ENCODE measurements around the gene BIRC6. TPM values are rescaled to one million over a fixed set of nuclear protein-coding genes. Genes with fewer than 3 reads are reported as not detected.
A peak's percentile ranks its signal among the peaks of the same experiment; 100 is the strongest.
"Not testable (repeated sequence)": the region's sequence is repeated elsewhere in the genome, so short reads cannot be mapped to it uniquely, and the experiment has no call there.

Gene BIRC6
- polyA plus RNA-seq, 10 donors, result 37.3 to 57.3 (median 52.6) TPM

DNA sequence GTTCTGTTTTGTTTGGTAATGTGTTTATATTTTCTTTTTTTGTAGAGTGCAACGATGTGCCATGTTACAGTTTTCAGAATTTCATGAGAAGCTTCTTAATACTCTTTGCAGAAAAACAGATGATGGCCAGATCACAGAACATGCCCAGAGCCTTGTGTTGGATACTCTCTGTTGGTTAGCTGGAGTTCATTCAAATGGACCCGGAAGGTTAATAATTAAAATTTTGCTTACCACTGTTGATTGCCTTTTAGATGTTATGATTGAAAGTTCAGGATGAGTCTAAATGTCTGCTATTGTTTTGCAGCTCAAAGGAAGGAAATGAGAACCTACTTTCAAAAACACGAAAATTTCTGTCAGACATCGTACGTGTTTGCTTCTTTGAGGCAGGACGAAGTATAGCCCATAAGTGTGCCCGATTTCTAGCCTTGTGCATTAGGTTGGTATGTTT, 85.2 kb downstream of the BIRC6 start:
- DNase-seq, result no peak

DNA sequence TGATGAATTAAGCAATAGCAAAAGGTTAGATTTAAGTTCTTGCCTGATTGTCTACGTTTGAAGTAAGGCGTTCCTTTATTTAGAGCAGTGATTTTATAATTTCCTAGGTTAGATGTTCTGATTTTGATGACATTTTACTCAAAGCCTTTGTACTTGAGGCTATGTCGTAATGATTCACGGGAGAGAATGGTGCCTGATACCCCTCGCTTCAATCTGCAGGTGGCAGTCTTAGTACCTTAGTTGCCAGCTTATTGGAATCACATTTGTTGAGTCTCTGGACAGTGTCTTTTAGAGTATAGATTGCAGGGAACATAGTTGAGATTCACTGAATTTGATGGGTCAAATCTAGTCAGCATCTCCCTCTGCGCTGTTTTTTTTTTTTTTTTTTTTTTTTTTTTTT, 89.5 kb downstream of the BIRC6 start:
- DNase-seq, result no peak

DNA sequence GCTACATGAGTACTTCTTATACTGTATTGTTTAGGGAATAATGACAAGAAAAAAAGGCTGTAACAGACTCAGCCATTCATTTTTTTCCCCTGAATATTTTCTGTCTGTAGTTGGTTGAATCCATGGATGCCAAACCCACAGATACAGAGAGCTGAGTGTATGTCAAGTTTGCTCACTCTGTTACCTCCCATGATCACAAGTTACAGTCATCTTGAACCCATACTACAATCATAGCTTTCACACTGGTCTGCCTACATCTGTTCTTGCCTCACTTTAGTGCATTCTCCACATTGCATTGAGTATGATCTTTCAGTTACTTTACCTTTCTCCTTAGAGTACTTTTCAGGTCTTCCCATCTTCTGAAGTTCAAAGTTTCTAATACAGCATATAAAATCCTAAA, 94.0 kb downstream of the BIRC6 start:
- no peak for DNase-seq

DNA sequence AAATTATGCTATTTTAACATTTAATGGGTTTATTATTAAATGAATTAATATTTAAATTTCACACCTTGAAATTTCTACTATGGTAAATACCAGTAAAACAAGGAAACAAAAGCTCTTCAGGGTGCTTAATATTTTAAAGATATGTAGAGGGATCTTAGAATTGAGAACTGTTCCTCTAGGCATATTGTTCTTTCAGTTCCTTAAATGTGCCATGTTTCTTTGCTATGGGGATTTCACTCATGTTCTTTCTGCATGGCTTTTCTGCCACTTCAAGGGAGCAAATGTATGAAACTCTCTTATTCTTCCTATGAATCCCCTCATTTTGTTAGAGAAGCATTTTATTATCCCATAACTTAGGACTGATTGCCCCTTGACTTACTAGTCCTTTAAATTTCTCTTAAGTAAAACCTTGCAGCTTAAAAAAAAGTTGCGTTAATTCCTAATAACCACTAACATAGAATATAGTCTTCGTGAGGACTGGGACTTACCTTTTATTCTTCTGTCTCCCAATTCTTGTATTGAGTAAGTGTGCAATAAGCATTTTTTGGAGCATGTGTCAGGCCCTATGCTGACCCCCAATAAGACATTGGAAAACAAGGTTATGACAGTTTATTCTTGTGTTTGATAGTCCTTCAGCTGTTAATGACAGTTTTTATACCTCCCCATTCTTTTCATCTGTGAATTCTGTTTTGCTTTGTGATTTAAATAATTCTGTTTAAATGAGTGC, 95.7 kb downstream of the BIRC6 start:
- no peak for DNase-seq

DNA sequence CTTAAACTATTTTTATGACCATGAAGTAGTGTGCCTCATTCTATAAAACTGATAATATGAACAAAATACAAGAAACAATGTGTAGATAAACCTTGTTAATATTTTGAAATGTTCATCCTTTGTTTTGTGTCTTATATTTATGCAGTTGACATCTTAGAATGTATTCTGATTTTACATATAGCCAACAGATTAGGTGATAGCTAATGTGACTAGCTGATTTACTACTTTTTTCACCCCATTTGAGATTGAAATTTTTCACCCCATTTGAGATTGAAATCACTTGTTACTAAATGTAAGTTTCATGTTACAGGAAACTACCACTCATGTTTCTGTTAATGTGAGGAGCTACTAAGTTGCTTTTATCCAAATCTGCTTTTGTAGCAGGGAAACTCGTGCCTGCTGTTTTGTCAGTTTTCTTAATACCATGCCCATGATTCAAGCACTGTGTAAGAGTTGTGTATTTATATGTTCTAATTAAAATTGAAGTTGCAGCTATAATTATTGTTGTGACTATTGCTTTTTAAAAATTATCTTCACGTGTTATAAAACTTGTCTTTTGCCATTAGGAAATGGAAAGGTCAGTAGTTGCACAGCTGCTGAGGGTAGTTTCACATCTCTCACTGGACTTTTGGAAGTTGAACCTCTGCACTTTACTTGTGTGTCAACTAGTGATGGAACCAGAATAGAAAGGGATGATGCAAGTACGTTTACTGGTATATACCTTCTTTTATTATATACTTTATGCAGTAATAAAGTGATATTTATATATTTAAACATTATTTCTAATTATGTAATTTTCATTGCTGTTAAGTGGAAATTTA, 96.6 kb downstream of the BIRC6 start:
- no peak for DNase-seq

DNA sequence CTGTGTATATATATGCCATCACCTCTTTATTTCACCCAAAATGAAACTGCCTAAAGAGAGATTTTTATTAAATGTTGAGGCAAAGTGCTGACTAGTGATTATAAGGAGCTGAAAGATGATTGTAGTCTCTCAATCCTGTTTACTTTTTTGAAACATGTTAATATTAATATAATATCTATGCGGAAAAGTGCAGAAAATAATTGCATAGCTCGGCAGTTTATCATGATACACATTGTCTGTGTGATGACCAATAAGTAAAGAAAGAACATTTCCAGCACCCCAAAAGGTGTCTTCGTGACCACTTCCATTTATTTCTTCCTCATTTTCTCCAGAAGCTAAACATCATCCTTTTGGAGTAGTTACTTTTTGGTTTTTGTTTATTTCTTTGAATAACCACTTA, 99.0 kb downstream of the BIRC6 start:
- no peak for DNase-seq

DNA sequence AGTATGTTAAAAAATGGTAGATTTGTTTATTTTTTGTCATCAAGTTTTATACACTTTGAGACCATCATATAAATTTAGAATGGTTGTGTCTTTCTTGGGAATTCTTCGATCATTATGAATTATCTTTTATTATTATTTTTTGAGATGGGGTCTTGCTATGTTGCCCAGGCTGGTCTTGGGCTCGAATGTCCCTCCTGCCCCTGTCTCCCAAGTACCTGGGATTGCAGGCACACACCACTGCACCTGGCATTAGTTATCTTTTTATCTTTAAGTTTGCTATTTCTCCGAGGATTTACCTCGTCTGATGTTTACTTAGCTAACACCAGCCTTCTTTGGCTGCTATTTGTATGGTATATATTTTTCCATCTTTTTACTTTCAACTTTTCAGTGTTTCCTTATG, 100.0 kb downstream of the BIRC6 start:
- no peak for DNase-seq

DNA sequence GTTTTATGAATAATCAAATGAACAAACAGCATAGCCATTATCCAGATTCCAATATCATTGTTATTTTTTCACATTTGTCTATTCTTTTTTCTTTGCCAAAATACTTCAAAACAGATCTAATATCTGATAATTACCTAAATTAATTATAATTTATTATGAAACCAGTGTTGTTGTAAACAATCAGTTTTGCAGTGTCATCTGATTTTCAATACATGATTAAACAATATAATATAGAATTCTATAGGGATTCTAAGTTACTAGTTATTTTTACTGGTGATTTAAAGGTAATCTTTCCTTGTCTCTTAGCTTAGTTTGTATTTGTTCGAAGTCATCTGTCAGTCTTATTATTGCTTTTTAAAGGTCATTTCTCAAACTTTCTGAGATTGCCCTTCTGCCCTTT, 101.0 kb downstream of the BIRC6 start:
- no peak for DNase-seq

DNA sequence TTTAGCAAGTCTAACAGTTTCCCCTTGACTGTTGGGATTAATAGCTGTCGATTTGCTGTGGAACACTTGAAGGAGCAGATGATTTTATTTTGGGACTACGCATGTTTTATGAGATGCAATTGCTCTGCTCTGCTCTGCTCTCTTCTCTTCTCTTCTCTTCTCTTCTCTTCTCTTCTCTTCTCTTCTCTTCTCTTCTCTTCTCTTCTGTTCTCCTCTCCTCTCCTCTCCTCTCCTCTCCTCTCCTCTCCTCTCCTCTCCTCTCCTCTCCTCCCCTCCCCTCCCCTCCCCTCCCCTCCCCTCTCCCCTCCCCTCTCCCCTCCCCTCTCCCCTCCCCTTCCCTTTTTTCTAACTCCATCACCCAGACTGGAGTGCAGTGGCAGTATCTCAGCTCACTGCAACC, 104.0 kb downstream of the BIRC6 start:
- DNase-seq, result not testable (repeated sequence)

DNA sequence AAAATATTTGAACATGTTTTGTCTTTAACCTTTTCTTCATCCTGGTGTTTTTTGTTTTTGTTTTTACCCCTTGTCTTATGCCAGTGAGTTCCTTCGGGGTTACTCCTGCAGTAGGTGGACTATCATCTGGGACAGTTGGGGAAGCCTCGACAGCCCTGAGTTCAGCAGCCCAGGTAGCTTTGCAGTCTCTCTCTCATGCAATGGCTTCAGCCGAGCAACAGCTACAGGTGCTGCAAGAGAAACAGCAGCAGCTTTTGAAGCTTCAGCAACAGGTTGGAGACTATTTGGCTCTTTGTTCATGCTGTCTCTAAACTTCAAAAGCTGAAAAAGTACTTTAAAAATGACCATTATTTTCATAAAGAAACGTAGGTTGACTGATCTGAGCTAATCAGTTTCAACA, 106.3 kb downstream of the BIRC6 start:
- no peak for DNase-seq

DNA sequence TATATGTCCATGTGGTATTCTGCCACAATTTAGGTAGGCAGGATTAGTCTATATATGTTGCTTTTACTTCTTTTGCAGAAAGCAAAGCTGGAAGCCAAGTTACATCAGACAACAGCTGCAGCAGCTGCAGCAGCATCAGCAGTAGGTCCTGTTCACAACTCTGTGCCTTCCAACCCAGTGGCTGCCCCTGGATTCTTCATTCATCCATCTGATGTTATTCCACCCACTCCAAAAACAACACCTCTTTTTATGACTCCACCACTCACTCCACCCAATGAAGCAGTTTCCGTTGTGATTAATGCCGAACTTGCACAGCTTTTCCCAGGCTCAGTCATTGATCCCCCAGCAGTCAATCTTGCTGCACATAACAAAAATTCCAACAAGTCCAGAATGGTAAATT, 107.6 kb downstream of the BIRC6 start:
- peak in 2 of 3 donors; percentile 9 to 40 for DNase-seq

DNA sequence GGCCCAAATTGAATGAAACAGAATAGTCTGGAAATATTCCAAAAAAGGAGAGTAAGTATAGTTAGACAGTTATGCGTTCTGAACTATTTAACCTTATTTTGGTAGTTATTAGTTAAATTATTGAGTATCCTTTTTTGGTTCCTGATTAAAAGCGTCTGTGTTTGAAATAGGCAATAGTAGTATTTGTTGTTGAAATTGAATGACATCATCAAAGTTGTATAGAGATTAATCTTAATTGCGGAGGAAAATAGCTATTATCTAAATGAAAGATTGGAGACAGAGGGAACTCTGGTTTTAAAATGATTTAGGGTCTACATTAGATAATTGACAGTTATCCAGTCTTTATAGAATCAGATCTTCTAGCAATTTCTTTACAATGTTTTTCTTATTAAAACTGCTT, 115.8 kb downstream of the BIRC6 start:
- no peak for DNase-seq

DNA sequence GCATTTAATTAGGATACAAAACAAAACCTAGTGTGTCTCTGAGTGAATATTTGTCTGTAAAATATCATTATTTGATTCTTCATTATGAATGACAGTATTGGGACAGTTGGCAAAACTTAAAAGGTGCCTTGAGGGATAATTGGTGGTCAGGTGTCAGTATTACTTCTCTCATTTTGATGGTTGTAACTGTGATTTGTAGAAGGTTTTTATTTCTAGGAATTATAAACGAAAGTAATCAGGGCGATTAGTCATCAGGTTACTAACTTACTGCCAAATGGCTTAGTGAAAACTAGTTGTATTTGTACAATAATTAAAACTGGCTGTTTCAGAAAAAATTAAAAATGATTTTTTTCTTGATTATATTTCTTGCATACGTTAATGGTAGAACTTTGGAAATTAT, 117.6 kb downstream of the BIRC6 start:
- no peak for DNase-seq

DNA sequence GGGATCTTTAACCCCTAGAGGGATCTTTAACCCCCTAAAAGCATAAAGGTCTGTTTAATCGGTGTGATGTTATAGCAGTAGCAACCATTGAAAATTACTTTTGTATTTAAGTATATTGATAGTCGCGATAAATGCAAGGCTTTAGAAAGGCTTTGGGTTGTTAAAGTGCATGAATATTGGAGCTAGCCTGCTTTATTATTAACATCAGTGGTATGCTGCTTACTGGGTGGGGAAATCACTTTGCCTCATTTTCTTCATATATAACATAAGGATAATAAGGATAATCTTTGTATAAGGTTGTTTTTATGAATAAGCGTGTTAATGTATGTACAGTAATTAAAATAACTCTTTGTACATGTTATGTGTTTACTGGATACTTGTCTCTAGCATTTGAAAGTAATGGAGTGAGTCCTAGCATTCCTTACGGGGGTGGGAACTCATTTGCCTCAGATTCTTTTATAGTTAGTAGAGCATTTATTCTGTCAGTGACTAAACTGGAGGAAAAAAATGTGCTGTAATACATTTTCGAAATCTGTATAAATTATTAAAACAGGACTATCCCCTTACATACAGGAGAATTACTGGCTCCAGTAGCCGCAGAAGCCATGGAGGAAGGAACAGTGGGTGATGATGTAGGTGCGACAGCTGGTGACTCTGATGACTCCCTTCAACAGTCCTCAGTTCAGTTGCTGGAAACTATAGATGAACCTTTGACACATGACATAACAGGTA, 122.2 kb downstream of the BIRC6 start:
- DNase-seq, result peak in 1 of 3 donors; percentile 12

DNA sequence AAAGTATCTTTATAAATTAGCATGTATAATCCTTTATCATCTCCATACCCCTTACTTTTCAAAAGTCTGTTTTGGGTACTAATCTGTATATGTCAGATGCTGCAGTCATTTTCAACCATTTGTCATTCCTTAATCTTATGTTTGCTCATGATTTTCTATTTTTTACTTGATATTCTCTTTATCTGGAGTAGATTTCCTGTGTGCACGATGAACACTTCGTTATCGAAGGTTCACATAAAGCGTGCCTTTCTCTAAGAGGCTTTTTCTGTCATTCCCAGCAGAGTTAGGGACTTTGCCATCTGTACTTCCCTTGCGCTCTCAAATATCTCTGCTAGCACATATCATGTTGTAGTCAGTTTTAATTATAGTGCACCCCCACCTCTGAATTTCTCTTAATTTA, 123.2 kb downstream of the BIRC6 start:
- no peak for DNase-seq

DNA sequence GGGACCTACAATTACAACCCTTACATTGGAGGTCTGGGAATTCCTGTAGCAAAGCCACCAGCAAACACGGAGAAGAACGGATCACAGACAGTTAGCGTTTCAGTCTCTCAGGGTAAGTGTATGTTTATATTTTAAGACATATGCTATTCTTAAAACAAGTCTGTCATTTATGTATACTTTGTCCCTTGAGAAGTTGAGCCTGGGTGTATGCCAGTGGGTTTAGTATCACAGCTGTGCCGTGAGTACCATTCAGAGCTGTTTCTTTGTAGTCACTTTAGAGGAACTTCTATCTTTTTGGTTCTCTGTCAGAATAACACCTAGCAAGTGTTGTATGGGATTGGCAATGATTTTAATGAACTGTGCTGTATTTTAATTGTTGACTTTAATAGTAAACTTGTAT, 125.6 kb downstream of the BIRC6 start:
- peak in 2 of 3 donors; percentile 10 to 11 for DNase-seq

DNA sequence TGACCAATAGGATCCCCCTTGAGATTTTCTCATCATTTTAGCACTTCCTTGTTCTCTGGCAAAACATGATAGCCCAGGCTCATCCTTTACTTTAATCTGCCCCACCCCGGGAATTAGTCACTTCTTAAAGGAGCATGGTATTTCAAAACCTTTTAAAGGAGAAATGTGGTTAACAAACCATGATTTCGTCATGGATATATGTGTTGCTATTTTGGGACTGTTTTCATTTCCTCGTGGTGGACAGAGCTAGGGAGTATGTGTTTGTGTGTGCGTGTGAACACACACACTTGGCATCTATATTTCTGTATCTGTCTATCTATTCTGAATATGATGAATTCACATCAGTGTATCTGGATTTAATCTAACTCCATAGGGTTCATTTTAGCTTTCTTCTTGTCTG, 128.1 kb downstream of the BIRC6 start:
- DNase-seq, result peak in 2 of 3 donors; percentile 44 to 89

DNA sequence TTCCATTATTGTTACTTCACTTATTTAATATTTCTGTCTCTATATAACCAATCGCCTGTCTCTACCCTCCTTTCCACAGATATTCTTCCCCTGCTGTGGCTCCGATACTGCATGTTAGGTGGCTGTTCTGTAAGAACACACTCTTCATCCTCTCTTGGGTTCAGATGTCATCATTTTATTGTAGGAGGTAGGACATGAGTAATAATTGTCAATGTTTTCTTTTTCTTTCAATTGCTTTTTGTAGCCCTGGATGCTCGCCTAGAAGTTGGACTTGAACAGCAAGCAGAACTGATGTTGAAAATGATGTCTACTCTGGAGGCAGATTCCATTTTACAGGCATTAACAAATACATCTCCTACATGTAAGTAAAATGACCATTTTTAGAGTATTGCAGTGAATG, 128.6 kb downstream of the BIRC6 start:
- DNase-seq, result peak in 1 of 3 donors; percentile 21

DNA sequence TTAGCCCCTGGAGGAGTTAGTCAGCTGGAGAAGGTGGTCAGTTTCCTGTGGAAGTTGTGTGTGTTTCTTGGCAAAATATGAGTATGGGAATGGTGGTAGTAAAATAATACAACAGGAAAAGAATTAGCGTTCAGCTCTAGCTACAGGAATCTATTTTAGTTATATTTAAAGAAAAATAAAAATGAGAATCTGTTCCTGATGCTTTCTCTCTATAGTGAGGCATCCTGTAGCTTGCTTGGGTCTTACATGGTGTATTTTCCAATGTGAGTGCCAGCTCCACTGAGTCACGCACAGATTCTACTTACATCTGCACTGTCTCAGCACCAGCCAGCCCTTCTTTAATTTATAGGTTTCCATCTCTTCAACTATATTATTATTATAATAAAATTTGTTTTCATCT, 132.2 kb downstream of the BIRC6 start:
- DNase-seq, result no peak

DNA sequence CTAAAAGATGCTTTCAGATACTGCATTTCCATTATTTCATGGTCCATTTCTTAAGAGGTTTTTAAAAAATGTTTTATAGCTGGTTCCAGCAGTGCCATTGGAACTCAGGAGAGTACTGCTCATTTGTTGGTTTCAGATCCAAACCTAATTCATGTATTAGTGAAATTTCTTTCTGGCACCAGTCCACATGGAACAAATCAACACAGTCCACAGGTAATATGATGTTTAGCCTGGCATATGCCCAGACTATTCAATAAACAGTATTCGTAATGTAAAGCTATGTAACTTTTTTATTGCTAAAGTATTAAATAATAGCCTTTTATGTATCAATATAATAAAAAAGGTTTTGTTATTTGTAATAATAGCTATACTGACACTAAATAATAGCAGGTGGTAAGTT, 134.5 kb downstream of the BIRC6 start:
- no peak for DNase-seq

DNA sequence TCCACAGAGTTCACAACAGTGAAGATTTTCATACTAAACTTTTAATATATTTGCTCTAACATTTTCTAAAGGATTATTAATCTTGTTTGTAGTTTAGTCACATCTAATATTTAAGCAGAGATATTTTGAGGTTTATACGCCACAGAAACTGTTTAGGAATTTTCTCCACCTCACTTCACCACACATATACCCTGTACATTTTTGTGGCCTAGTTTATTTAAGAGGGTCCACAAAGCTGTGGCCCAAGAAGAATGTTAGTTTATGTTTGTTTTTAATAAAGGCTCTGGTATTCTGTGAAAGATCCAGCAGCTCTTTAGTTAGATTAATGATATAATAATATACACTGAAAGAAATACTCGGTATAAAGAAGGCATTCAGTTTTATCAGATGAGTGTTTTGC, 138.3 kb downstream of the BIRC6 start:
- DNase-seq, result no peak

DNA sequence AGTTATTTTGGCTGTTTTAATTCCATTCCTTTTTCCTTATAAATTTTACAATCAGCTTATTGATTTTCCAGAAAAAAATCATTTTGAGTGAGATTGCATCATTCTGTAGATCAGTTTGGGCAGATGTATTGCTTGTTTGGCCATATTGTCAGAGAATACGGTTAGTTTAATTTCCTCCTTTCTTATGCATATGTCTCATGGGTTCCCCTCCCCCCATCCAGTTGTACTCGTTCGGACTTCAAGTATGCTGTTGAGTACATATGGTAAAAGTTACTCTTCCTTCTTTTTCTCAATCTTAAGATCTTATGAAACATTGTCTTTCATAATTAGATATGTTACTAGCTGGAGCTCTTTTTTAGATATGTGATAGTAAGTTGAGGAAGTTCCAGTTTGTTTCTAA, 139.8 kb downstream of the BIRC6 start:
- DNase-seq, result no peak

DNA sequence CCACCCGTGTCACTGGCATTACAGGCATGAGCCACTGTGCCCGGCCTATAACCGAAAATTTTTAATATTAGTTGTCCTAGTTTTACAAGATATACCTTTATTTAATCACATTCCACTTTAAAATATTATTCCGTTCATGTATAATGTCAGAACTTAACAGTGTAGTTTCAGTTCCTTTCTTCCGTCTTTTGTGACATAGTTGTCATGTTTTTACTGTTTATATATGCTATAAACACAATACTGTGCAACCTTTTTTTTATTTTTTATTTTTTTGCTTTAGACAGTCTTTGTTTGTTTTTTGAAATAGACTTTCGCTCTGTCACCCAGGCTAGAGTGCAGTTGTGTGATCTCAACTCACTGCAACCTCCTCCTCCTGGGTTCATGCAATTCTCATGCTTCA, 141.5 kb downstream of the BIRC6 start:
- no peak for DNase-seq
